Tibial nerve (tissue), 4 donors: ENCODE results near the gene UBE2E2.

Experiments
- CTCF ChIP-seq, 5 experiments: fragments of 200-600 bp in 3 of 5; fragments of 450-650 bp in 2 of 5; sonication (generic) in 3 of 5; IDR thresholded peaks; one replicate each; pipeline ENCODE4 v1.5.1; 2016 to 2019; ENCODE audit warnings: antibody characterized with exemption in 5 of 5, mild to moderate bottlenecking in 3 of 5, moderate library complexity in 2 of 5
- EP300 ChIP-seq, 2 donors: sonication (generic); formaldehyde crosslinking; IDR thresholded peaks; one replicate each; pipeline ENCODE4 v1.6.1; 2017; ENCODE audit warnings: antibody characterized with exemption in 2 of 2, mild to moderate bottlenecking in 1 of 2
- POLR2A ChIP-seq, 2 donors: fragments of 450-650 bp; IDR thresholded peaks; one replicate each; pipeline ENCODE4 v1.6.1; 2017; ENCODE audit warnings: antibody characterized with exemption in 2 of 2, mild to moderate bottlenecking in 2 of 2, moderate library complexity in 2 of 2

GRCh38 chr3:23421811-23422516 lies 218.8 kb downstream of the UBE2E2 start:
- TF ChIP-seq CTCF (IDR thresholded peaks at IDR 0.05) (no peak), POLR2A (IDR thresholded peaks at IDR 0.05) (no peak), EP300 (IDR thresholded peaks at IDR 0.05) (no peak)
